Esophagus squamous epithelium (tissue), 5 donors: ENCODE data around the gene ZDHHC19. TPM values are rescaled to one million over a fixed set of nuclear protein-coding genes. Genes with fewer than 3 reads are reported as not detected.
"Not testable (repeated sequence)": the region's sequence is repeated elsewhere in the genome, so short reads cannot be mapped to it uniquely, and the experiment has no call there.

Experiments used
- DNase-seq: peaks from one replicate; lab custom pipeline; 2025; lab: John Stamatoyannopoulos, UW
- H3K27ac ChIP-seq, 4 donors: fragments of 200-600 bp; sonication (generic); one replicate each; pipeline ENCODE4 v1.5.1; 2016 to 2019; ENCODE audit warnings: mild to moderate bottlenecking in 1 of 4
- H3K27me3 ChIP-seq, 4 donors: fragments of 200-600 bp; sonication (generic); 1 replicate in 3 of 4; 2 replicates in 1 of 4; pipeline versions ENCODE4 v1.5.1 to v1.6.0; 2017 to 2021; ENCODE audit warnings: antibody characterized with exemption in 1 of 4
- H3K36me3 ChIP-seq, 3 donors: fragments of 200-600 bp; sonication (generic); one replicate each; pipeline ENCODE4 v1.5.1; 2016 to 2019
- H3K4me1 ChIP-seq, 3 donors: fragments of 200-600 bp; sonication (generic); one replicate each; pipeline ENCODE4 v1.5.1; 2017 to 2019
- H3K4me3 ChIP-seq, 4 donors: fragments of 200-600 bp; sonication (generic); 1 replicate in 3 of 4; 2 replicates in 1 of 4; pipeline ENCODE4 v1.5.1; 2016 to 2019; ENCODE audit warnings: mild to moderate bottlenecking in 2 of 4, moderate library complexity in 1 of 4
- H3K9me3 ChIP-seq, 3 donors: fragments of 200-600 bp; sonication (generic); one replicate each; pipeline ENCODE4 v1.5.1; 2016 to 2019
- CTCF ChIP-seq, 6 experiments: fragments of 450-650 bp in 4 of 6; fragments of 200-600 bp in 2 of 6; sonication (generic) in 2 of 6; IDR thresholded peaks; one replicate each; pipeline ENCODE4 v1.5.1; 2016 to 2019; ENCODE audit warnings: antibody characterized with exemption in 6 of 6, mild to moderate bottlenecking in 4 of 6, moderate library complexity in 4 of 6
- POLR2A ChIP-seq, 4 donors: fragments of 450-650 bp; IDR thresholded peaks; one replicate each; pipeline ENCODE4 v1.6.1; 2017; ENCODE audit warnings: antibody characterized with exemption in 4 of 4, mild to moderate bottlenecking in 4 of 4, moderate library complexity in 3 of 4
- WGBS, 2 donors: methylation state at CpG; one replicate each; pipeline ENCODE4 v1.1.5; 2018; 5-methylcytosine and 5-hydroxymethylcytosine counted together
- intact Hi-C: fragments of 100-400 bp; cut with DNase I; formaldehyde crosslinking; loops from one replicate; pipeline ENCODE4 v1.15.0; 2022
- total RNA-seq, 4 donors: library from RNA; depleted of rRNA; stranded (reverse); fragments of >200 nt; gene quantifications; one replicate each; pipeline ENCODE4 v1.1.0, GENCODE V29; 2016
- donor health status: DM: yes; HTN: yes; CAD: no.

ZDHHC19 gene
- total RNA-seq, 4 donors from 2014 or later: not detected

GRCh38 chr3:196166741-196167140 is 44.5 kb downstream of the ZDHHC19 start:
- TF ChIP-seq CTCF (IDR thresholded peaks at IDR 0.05) (no peak), POLR2A (IDR thresholded peaks at IDR 0.05) (no peak)
- 90 to 92% methylated on average over 6 to 7 of the region's 7 CpGs for WGBS, 2 donors
- intact Hi-C loops: no loop called here

GRCh38 chr3:196165850-196166249 is 45.4 kb downstream of the ZDHHC19 start:
- no peak for TF ChIP-seq CTCF (IDR thresholded peaks at IDR 0.05)
- no peak for TF ChIP-seq POLR2A (IDR thresholded peaks at IDR 0.05)
- H3K36me3 ChIP-seq: no peaks in the 10 kb centered on the region
- H3K9me3 ChIP-seq: no peaks in the 10 kb centered on the region
- intact Hi-C loops: no loop called here
- peaks cover 0 to 15% (median 7%) of the 10 kb centered on the region in 3 donors for H3K4me1 ChIP-seq
- no peaks in the 10 kb centered on the region for H3K27me3 ChIP-seq
- WGBS, 2 donors: 71 to 72% methylated on average over 4 to 5 of the region's 7 CpGs
- DNase-seq: no peak
- no peak overlapping the region for H3K27ac ChIP-seq
- H3K4me3 ChIP-seq: no peak overlapping the region

More at GRCh38 chr3:196166741-196167140, 44.5 kb downstream of the ZDHHC19 start:
- Histone ChIP-seq H3K27ac (no peak overlapping the region), H3K9me3 (no peaks in the 10 kb centered on the region), H3K4me1 (peaks cover 0 to 15% (median 7%) of the 10 kb centered on the region in 3 donors), H3K36me3 (no peaks in the 10 kb centered on the region), H3K27me3 (no peaks in the 10 kb centered on the region), H3K4me3 (no peak overlapping the region)
- DNase-seq: no peak

GRCh38 chr3:196165006-196165575 is 46.1 kb downstream of the ZDHHC19 start:
- H3K36me3 ChIP-seq, H3K4me3 ChIP-seq, H3K27ac ChIP-seq, H3K9me3 ChIP-seq, H3K27me3 ChIP-seq, DNase-seq, intact Hi-C loops: not testable (repeated sequence)
- 59 to 77% methylated on average over 5 of the region's 5 CpGs for WGBS, 2 donors
- H3K4me1 ChIP-seq: peaks cover 4 to 22% (median 12%) of the 10 kb centered on the region in 3 donors

DNA sequence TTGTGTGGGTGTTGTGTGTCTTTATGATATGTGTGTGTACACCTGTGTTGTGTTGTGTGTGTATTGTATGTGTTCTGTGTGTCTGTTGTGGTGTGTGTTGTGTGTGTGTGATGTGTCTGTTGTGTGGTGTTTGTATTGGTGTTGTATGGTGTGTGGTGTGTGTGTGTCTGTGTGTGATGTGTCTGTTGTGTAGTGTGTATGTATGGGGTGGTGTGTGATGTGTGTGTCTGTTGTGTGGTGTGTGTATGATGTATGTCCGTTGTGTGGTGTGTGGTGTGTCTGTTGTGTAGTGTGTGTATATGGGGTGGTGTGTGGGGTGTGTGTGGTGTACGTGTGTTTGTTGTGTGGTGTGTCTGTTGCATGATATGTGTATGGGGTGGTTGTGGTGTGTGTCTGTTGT is 46.6 kb downstream of the ZDHHC19 start:
- 78 to 92% methylated on average over 2 of the region's 2 CpGs for WGBS, 2 donors
- TF ChIP-seq POLR2A (IDR thresholded peaks at IDR 0.05) (no peak), CTCF (IDR thresholded peaks at IDR 0.05) (no peak)
- Histone ChIP-seq H3K4me1 (peaks cover 6 to 27% (median 14%) of the 10 kb centered on the region in 3 donors), H3K27me3 (no peaks in the 10 kb centered on the region), H3K36me3 (no peaks in the 10 kb centered on the region), H3K27ac (no peak overlapping the region), H3K9me3 (no peaks in the 10 kb centered on the region), H3K4me3 (no peak overlapping the region)
- intact Hi-C loops: no loop called here
- no peak for DNase-seq

DNA sequence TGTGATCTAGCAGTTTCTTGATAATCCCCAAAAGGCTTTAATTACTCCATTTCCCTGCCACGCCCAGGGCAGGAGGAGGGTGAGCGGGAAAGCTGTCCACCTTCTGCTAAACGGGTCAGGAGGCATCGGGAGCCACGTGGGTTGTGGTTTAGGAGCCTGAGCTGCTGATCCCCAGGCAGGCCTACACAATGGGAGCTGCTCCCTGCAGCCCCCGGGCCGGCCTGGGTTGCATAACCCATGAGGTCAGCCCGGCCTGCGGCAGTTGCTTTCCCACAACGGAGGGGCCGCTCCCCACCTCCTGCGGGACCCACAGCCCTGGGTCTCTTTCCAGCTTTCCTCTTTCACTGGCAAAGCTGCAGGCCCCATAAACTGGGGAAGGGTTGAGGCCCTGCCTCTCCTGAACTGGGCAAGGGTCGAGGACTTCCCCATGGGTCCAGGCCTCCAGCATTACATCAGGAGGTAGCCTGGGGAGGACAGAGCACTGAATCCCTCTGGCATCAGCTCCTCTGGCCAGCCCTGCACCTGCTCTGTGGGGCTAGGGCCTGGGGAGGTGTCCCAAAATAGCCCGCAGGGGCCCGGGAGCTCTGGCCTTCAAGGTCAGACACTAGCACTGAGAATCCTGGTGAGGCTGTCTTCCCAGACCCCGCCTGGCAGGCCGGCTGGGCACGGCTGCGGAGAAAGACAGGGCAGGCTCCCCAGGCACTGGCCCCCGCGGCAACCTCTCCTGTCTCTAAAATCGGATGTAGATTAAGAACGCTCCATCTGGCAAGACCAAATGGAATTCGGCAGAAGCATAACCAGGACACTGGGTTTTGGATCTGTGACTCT is 47.3 kb downstream of the ZDHHC19 start:
- Histone ChIP-seq H3K27me3 (no peaks in the 10 kb centered on the region), H3K9me3 (no peaks in the 10 kb centered on the region), H3K36me3 (no peaks in the 10 kb centered on the region), H3K4me3 (no peak overlapping the region), H3K27ac (no peak overlapping the region), H3K4me1 (peaks cover 6 to 28% (median 14%) of the 10 kb centered on the region in 3 donors)
- no peak for TF ChIP-seq POLR2A (IDR thresholded peaks at IDR 0.05)
- WGBS, 2 donors: 40 to 73% methylated on average over 1 to 5 of the region's 24 CpGs
- intact Hi-C loops: no loop called here
- DNase-seq: no peak

DNA sequence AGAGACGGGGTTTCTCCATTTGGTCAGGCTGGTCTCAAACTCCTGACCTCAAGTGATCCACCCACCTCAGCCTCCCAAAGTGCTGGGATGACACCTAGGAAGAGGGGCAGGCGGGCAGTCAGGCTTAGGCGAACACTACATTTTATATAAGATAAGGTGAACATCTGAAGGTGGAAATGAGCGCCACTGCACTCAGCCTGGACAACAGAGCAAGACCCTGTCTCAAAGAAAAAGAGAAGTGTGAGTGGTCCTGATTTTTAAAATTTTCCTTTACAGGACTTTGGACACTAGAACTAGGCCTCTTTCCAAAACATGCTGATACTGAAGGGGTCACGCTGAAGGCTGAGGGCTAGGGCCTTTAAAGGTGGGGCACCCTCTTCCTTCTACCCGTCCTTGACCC is 48.0 kb downstream of the ZDHHC19 start:
- H3K27ac ChIP-seq: no peak overlapping the region
- TF ChIP-seq CTCF (IDR thresholded peaks at IDR 0.05): no peak
- TF ChIP-seq POLR2A (IDR thresholded peaks at IDR 0.05): no peak
- H3K36me3 ChIP-seq: no peaks in the 10 kb centered on the region
- DNase-seq: no peak
- no peak overlapping the region for H3K4me3 ChIP-seq
- 83 to 93% methylated on average over 6 of the region's 6 CpGs for WGBS, 2 donors
- peaks cover 6 to 28% (median 14%) of the 10 kb centered on the region in 3 donors for H3K4me1 ChIP-seq
- H3K9me3 ChIP-seq: no peaks in the 10 kb centered on the region
- intact Hi-C loops: no loop called here
- no peaks in the 10 kb centered on the region for H3K27me3 ChIP-seq
